ENCODE measurements around the gene YTHDF2.

- TF ChIP-seq POLR2A (IDR thresholded peaks at IDR 0.05; ENCODE audit: low read depth, low read length) (no peak), POLR2AphosphoS5 (IDR thresholded peaks at IDR 0.05; ENCODE audit: low read depth, low read length) (no peak), TAF1 (IDR thresholded peaks at IDR 0.05; ENCODE audit: borderline replicate concordance, low read depth, low read length) (no peak)
Observed at GRCh38 chr1:28781305-28781704, 44.6 kb downstream of the YTHDF2 start.
